AG20443 (cell line): Measurements from ENCODE around the gene SUMF2.
A peak's percentile ranks its signal among the peaks of the same experiment; 100 is the strongest.
"Not testable (repeated sequence)": the region's sequence is repeated elsewhere in the genome, so short reads cannot be mapped to it uniquely, and the experiment has no call there.

Source experiments
- DNase-seq: peaks from one replicate; pipeline ENCODE4 v3.0.0; 2012; ENCODE audit warnings: low spot score, mixed read lengths

The SUMF2 gene

DNA sequence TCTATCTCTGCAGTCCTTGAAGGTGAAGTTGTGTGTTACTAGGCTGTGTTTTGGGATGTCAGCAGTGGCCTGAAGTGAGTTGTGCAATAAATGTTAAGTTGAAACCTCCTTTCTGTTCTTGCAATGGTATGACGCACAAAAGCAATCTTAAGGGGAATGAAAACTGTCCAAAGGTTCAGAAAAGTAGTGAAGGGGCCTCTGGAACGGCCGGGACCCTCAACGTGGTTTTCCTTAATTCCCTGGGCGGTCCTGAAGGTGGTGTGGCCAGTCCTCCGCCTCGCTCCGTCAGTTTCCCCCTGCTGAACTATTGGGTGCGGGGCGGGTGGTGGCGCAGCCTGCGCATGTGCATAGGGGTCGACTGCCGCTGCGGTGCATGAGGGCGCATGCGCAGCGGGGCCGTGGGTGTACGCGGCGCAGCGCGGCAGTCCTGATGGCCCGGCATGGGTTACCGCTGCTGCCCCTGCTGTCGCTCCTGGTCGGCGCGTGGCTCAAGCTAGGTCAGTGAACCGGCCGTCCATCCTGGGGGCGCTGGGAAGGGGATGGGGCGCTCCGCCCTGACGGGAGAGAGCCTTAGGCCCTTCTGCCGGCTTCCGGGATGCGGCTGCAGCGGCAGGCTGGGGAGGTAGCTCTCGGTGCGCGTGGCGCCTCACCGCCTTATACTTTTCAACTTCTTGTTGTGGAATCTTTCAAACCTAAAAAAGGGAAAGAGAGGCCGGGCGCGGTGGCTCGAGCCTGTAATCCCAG is at the start of gene SUMF2:
Gene SUMF2, plus strand, starts transcription at position 405 of the 744 bp plus-strand sequence. Its CDS starts 26 bp downstream, at position 431.
- peak; percentile 100 for DNase-seq

DNA sequence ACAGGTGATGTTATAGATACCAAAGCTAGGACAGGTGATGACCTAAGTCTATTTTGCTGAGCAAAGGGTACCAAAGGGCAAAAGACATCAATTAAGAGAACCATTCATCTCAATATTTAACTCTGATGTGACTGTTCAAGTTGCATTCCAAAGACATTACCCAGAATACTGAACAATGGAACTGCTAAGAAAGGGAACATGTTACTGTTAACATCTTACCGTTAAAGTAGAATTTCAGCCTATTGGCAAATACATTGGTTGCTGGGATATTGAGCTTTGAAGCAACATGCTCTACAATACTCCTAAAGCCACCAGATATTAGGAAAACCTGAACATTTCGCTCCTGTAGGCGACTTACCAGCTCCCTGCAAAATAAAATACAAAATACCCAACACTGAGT is 47.1 kb upstream of the SUMF2 start:
- DNase-seq, result not testable (repeated sequence)

DNA sequence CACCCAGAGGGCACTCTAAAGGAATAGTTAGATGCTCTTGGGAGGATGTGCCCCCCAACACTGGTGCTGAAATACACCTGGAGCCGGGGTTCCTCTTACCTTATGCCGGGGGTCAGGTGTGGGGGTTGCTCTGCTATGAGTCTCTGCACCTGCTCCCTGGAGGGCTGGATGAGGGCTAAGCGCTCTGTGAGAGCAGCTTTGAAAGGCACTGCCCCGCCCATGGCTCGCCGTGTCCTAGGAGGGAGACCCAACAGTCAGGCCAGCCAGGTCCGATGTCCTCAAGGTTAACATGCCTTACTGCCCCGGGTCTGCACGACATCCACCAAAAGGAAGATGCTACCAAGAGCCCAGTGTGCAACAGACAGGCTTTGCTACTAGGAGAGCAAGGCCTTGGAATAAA is 44.6 kb upstream of the SUMF2 start:
- DNase-seq, result no peak

DNA sequence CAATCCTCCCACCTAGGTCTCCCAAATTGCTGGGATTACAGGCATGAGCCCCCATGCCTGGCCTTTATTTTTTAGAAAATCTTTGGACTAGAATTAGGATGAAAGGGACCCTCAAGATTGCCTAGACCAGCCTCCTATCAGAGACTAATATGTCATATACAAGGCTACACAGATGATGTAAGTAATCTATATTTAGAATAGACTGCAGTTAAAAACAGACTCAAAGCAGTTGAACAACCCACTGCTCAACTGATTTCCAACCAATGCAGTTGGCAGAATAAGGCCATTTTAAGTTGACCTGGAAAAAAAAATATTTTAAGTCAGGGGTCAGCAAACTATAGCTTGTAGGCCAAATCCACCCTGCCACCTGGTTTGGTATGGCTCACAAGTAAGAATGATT is 40.6 kb upstream of the SUMF2 start:
- no peak for DNase-seq

DNA sequence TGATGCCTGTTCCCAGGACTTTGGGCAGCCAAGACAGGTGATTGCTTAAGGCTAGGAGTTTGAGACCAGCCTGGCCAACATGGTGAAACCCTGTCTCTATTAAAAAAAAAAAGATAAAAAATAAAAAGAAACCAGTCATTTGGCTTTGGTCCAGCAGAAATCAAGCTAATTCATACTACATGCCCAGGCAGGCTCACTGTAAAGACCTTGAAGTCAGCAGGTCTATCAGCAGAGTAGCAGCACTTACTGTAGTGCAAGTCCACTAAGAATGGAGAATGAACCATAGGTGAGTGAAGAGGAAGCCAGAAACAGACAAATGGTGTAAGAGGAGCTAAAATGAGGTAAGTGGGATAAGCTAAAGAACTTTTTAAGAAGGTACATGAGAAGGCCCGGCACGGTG is 37.5 kb upstream of the SUMF2 start:
- no peak for DNase-seq

DNA sequence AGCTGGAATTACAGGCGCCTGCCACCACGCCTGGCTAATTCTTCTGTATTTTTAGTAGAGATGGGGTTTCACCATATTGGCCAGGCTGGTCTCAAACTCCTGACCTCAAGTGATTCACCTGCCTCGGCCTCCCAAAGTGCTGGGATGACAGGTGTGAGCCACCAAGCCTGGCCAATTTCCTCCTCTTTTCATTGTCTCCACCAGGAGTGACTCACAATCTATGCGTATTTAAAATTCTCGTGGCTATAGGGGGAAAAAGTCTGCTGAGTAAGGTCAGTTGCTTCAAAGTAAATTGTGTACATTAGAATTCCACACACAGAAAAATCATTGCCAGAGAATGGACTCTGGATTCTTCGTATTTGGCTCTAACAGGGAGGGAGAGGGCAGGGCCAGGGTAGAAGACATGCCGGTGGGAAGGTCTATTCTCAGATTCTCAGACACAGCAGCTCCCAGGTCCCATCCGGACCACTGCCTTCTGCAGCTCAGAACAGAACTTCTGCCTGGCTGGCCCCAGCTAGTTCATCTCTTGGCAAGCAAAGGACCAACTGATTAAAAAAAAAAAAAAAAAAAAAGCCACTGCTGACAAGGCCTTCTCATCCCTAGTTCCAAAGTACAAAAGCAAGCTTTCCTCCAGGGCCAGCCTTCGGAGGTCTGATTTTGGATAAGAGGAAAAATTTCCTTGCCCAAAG is 35.0 kb upstream of the SUMF2 start:
- no peak for DNase-seq

DNA sequence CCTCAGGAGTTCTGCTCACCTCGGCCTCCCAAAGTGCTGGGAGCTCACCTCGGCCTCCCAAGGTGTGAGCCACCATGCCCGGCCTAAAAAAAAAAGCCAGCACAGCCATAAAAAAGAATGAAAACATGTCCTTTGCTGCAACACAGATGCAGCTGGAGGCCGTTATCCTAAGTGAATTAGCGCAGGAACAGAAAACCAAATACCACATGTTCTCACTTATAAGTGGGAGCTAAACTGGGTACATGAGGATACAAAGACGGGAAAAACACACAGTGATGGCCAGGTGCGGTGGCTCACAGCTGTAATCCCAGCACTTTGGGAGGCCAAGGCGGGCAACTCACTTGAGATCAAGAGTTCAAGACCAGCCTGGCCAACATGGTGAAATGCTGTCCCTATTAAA is 33.7 kb upstream of the SUMF2 start:
- no peak for DNase-seq

DNA sequence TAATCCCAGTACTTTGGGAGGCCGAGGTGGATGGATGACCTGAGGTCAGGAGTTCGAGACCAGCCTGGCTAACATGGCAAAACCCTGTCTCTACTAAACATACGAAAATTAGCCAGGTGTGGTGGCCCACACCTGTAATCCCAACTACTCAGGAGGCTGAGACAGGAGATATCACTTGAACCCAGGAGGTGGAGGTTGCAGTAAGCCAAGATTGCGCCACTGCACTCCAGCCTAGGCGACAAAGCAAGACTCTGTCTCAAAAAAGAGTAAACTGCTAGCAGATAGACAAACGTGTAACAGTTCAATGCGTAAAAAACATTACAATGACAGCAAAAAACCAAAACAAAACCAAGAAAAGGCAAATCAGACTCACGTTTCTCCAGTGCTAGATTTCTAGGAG is 32.5 kb upstream of the SUMF2 start:
- not testable (repeated sequence) for DNase-seq

DNA sequence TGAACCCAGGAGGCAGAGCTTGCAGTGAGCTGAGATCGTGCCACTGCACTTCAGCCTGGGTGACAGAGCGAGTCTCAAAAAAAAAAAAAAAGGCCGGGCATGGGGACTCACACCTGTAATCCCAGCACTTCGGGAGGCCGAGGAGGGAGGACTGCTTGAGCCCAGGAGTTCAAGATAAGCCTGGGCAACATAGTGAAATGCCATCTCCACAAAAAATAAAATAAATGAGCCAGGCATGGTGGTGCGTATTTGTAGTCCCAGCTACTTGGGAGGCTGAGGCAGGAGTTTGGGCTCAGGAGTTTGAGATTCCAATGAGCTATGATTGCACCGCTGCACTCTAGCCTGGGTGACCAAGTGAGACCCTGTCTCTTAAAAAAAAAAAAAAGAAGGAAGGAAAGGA is 31.5 kb upstream of the SUMF2 start:
- not testable (repeated sequence) for DNase-seq

DNA sequence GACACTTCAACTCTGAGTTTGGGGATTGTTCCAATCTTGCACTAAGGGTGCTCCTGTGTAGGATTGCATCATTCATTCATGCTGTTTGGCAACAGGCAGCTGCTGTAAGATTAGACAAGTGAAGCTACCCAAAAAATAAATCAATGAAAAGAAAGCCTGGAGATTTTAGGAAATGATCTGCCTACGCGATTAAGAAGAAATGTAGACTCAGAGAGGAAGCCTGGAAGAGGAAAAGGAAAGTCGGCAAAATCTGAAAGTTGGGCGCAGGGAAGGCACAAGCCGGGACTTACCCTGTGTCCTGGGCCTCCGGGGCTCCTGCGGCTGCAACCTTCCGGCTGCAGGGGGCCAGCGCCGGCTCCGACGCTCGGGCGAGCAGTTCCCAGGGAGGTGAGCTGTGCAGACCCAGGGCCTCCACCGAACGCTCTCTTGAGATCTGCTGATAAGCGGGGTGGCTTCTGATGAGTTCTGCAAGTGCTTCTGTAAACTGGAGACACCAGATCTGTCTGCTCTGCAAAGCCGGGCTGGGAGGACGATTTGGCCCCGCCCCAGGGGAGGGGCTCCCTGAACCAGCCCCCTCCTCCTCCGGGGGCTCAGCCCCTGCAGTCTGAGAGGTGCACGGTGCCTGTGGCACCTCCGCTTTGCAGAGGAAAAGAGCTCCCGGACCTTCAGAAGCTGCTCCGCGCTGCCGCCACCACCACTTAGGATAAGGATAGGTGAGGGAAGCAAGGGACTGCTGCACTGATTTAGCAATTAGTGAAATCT is 30.2 kb upstream of the SUMF2 start:
- DNase-seq, result peak; percentile 76

DNA sequence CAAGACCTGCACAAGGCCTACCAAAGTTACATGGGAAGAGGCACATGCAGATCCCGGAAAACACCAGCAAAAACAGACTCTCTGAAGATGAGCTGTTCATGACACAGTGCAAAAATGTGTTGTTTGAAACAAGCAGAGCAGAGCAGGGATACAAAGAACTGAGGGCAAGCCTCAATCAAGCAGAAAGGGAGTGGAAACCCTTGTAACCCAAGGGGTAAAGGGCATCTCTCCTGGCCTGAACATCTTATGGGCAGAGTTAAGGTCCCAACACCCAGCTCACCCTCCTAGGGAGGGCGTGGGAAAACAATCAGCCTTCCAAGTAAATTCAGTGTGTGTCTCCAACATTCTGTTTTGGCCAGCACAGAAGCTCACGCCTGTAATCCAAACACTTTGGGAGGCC is 23.4 kb upstream of the SUMF2 start:
- DNase-seq, result no peak

DNA sequence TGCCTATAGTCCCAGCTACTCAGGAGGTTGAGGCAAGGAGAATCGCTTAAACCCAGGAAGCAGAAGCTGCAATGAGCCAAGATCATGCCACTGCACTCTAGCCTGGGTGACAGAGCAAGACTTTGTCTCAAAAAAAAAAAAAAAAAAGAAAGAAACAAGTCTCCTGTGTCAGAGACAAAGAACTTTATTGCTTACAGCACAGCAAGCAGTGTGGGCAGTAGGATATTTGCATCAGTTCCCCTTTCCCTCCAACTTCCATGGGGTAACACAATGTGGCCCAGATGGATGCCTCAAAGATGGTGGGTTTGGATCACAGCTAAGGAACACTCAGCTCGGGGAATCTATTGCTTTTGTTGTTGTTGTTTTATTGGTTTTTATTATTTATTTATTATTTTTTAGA is 18.3 kb upstream of the SUMF2 start:
- DNase-seq, result not testable (repeated sequence)

DNA sequence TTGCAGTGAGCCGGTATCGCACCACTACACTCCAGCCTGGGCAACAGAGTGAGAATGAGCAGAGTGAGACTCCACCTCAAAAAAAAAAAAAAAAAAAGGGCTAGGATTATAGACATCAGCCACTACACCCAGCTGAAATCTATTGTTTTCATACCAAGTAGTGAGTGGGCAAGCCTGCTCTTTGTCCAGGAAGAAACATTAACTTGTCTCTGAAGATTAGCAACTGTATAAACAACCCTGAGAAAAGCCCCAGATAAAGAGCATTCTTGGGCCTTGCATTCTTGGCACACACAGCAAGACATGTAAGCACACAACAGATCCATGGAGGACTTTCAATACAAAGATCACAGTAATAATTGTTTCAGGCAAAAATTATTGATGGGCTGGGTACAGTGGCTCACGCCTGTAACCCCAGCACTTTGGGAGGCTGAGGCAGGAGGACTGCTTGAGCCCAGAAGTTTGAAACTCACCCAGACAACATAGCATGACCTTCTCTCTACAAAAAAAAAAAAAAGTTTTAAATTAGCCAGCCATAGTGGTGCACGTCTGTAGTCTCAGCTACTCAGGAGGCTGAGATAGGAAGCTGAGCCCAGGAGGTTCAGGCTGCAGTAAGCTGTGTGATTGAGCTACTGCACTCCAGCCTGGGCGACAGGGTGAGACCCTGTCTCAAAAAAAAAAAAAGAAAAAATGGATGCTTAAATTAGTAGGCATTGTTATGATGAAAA is 17.2 kb upstream of the SUMF2 start:
- peak; percentile 61 for DNase-seq

DNA sequence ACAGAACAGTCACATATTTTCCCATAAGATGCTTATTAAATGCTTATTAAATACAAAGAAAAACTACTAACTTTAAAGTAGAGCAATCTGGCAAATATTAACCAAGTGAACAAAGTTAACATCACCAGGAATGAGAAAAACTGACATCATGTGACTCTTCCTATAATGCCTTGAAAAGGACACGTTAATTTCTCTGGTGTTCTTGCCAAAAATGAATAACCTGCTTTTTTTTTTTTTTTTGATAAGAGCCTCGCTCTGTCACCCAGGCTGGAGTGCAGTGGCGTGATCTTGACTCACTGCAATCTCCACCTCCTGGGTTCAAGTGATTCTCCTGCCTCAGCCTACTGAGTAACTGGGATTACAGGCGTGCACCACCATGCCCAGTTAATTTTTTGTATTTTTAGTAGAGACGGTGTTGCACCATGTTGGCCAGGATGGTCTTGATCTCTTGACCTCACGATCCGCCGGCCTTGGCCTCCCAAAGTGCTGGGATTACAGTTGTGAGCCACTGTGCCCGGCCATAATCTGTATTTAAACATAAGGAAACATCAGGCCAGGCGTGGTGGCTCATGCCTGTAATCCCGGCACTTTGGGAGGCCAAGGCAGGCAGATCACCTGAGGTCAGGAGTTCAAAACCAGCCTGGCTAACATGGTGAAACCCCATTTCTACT is 16.5 kb upstream of the SUMF2 start:
- not testable (repeated sequence) for DNase-seq

DNA sequence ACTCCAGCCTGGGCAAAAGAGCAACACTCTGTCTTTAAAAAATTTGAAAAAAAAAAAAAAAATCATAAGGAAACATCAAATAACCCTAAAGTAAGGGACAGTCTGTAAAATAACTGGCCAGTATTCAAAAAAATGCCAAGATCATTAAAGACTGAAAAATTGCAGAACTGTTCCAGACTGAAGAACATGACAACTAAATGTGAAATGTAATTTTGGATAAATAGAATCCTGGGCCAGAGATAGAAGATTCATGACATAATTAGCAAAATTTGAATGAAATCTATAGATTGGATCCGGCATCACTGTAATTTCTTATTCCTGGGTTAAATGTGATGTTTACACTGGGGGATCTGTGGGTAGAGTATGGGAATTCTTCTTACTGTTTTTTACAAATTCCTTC is 15.8 kb upstream of the SUMF2 start:
- DNase-seq, result no peak

DNA sequence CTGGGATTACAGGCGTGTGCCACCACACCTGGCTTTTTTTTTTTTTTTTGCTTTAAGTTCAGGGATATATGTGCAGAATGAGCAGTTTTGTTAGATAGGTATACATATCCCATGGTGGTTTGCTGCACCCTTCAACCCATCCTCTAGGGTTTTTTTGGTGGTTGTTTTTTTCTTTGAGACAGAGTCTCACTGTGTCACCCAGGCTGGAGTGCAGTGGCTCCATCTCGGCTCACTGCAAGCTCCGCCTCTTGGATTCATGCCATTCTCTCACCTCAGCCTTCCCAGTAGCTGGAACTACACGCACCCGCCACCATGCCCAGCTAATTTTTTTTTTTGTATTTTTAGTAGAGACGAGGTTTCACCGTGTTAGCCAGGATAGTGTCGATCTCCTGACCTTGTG is 15.3 kb upstream of the SUMF2 start:
- not testable (repeated sequence) for DNase-seq

DNA sequence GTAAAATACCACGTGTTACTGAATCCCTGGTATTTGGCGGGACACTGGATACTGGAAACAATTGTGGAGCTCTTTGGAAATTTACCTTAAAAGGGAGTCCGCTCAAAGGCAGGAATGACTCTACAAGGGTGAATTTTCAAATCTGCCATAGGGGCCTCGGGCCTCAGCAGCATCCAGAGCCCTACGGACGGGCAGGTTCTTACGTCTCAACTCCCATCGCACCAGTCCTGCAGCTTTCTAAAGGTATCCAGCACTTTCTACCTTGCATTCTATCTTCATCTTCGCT is 13.1 kb upstream of the SUMF2 start:
- DNase-seq, result no peak

DNA sequence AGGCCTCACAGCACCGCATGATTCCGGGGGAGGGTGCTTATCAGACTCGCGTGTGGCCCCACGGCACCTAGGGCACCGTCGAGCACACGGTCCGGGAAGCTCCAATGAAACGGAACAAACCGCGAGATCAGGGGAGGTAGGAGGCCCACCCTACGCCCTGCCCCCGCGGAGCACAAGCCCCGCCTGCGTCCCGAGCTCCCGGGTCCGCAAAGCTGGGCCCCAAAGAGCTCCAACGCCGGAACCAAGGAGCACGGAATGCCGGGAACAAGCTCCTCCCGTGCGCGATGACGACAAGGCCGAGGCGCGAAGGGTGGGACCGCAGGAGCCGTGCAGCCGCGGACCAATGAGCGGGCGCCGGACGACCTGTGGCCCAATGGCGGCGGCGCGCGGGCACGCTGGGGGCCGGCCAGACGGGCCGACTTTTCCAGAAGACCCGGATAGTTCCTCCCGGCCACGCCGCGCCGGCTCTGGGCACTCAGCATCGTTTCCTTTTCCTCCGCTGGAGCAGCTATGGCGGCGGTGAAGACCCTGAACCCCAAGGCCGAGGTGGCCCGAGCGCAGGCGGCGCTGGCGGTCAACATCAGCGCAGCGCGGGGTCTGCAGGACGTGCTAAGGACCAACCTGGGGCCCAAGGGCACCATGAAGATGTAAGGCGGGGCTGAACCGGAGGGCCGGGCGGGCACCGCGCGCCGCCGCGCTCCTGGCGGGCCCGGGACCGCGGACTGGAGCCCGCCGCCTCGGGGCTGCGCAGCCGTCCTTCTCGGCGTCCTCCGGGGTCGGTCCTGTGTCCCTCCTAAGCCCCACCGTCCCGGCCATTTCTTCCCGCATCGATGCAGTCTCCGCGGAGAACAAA is 12.5 kb upstream of the SUMF2 start, which contains the start of the genes CCT6A and PSPH:
Gene CCT6A, plus strand, starts transcription at position 427 of the 853 bp plus-strand sequence. Its CDS starts 84 bp downstream, at position 511.
Gene PSPH, minus strand, starts transcription at position 106 of the 853 bp plus-strand sequence. CDS start 30,232 bp downstream, outside the sequence.
- peak; percentile 97 for DNase-seq

DNA sequence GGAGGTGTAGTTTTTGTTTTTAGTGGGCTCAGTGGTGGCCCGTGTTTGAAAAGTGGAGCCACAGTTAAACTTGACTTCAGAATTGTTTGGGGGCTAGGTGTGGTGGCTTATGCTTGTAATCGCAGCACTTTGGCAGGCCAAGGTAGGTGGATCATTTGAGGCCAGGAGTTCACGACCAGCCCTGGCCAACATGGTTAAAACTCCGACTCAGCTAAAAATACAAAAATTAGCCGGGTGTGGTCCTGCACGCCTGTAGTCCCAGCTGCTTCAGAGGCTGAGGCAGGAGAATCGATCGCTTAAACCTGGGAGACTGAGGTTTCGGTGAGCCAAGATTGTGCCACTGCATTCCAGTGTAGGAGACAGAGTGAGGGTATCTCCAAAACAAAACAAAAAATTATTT is 10.7 kb upstream of the SUMF2 start:
- no peak for DNase-seq

DNA sequence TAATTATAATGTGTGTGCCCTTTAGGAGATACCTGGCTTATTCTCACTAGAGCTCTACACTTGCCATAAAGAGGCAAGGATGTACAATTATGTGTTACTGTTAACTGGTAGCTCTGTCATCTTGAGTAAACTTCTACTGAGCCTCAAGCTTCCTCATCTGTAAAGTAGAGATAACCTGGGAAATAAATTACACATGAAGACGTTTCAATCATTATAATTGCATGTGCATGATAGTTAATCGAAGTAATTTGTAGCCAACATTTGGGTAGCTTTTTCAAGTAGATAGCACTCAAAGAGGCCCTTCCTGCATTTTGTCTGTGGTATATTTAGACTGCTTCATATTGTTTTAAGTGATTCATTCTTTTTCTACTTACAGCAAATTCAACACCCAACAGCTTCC is 10.1 kb upstream of the SUMF2 start:
- no peak for DNase-seq

DNA sequence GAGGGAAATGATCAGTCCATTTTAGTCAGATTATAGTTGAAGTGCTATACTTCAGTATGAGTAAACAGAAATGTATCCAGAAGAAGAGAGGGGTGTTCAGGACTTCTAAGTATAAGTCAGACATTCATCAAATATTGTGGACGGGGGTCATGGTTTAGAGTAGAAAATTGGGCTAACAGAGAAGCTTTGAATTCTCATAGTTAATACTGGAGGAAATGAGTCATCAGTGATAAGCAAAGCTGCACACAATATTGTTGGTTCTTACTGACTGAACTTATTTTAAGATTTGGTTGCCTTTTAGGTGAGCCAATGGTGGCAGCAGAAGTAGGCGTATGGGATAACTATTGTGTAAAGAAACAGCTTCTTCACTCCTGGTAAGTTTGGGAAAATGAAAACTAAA is 1.7 kb upstream of the SUMF2 start:
- no peak for DNase-seq
